ENCODE results near the gene NPAS3.

Gene NPAS3

GRCh38 chr14:33491112-33491511 is 552.4 kb downstream of the NPAS3 start:
- no peak for DNase-seq

DNA sequence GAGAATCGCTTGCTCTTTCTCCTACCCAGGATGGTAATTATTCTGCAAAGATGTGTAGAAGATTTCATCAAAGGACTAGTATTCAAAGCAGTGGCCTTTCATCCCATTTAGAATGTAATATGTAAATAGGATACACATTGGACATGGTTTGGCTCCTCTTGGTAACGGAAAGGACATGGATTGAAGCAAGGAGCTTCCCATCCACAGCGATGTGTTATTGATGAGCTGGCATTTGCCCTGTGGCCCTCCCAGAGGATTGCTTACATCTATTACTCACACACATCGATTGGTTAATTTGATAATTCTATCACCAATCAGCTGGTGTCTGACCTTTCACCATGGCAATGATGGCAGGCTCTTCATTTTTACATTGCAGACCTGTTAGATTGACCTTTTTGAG is 553.8 kb downstream of the NPAS3 start:
- DNase-seq = no peak

GRCh38 chr14:33493266-33493665 is 554.6 kb downstream of the NPAS3 start:
- DNase-seq = no peak

DNA sequence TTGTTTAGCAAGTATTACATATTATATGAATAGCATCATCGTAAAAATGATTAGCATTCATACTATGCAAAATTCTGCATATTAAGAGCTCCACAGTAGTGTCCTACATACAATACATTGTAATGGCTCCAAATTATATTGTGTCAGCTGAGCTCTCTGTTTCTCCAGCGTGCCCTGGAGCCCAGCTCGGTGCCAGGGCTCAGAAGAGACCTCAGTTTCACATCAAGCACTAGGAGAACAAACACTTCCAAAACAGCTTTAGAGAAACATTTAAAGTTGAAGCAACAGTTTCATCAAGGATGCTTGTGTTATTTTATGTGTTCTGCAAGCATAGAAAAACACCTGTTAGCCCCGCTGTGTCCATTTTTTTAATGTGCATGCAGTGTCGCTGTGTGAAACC is 555.3 kb downstream of the NPAS3 start:
- no peak for DNase-seq

DNA sequence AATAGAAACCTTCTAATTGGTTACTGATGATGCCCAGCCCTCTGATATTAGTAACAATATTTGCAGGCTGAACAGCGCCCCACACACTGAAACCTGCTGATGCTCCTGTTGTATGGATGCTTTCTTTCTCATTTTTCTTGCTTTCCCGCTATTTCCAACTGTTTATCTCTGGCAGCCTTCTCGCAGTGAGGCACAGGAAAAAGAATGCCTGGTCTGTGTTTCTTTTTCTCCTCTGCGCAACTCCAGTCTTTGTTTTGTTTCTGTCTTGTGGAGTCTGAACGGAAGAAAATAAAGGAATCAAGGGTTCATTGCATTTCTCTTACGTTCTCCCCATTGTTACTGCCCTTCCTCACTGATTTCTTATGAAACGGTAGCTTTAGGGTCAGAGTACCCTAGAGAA is 561.0 kb downstream of the NPAS3 start:
- no peak for DNase-seq

DNA sequence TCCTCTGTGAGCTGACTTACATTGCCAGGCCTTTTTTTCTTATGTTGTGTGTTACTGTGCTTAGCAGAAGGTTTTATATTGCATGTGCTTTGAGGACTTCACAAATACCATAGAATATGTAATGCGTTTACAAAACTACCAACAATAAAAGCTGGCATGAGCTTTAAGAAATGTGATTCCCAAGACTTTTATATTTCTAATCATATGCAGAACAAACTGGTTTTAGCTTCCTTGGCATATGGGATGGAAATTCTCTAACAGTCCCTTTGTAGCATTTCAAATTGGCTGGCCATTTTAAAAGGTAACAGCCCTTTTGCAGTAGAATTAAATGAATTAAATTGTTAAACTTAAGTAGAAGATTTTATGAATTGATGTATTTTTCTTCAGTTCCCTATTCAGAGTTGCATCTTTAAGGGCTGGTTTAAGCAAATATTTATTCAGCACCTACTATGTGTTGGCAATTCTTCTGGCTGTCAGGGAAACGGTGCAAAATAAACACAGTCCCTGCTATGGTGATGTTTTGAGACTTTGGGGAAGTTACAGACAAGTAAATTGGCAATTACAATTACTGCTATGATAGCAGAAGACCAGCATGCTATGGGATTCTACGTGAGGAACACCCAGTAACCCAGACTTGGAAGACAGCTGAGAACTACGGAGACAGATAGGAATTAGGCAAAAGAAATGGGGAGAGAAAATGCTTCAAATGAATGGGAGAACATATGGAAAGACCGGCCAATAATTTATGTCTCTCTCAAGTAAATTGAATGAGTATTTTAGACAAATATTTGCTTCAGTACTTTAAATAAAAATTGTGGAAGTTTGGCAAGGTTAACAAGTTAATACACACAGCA is 565.8 kb downstream of the NPAS3 start:
- no peak for DNase-seq

DNA sequence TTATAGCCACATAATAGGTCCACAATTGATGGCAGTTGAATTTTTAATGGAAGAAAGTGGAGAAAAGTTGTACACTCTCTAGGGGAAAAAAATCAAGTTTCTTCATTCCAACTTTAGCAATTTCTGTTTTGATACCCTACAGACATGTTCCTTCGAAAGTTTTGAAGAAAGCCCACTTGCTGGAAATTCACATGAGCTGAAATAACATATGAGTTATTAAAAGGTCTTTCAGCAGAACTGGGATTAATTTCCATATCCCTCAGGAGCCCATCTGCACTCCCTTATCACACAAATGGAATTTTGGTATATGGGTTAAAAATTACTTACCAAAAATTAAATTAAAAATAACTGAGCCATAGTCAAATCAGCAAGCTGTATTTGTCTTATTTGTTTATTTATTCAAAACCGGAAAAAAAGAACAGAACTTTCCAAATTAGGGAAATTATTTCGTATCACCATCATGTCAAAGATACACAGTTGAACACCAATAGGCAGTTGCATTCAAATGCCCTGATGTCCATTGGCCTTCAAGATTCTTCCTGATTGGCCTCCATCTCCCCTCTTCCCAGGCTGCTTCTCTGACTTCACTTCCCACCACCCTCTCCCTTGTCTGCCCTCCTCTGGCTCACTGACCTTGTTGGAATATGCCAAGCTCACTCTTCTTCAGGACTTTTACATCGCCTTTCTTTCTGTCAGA is 566.7 kb downstream of the NPAS3 start:
- no peak for DNase-seq

DNA sequence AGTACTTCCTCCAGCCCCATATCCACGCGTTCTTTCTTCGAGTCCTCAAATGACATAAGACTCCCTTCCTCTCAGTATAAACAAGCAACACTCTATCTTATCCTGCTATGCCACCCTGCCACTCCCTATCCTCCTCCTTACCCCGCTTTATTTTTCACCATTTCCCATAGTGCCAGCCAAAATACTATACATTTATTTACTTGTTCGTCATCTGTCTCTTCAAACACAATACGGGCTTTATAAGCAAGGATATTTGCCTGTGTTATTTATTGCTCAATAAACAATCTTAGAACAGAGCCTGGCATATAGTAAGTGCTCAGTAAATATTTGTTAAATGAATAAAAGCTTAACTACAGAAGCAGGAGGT is 567.3 kb downstream of the NPAS3 start:
- DNase-seq = no peak

GRCh38 chr14:33508126-33509062 is 569.7 kb downstream of the NPAS3 start:
- no peak for DNase-seq

DNA sequence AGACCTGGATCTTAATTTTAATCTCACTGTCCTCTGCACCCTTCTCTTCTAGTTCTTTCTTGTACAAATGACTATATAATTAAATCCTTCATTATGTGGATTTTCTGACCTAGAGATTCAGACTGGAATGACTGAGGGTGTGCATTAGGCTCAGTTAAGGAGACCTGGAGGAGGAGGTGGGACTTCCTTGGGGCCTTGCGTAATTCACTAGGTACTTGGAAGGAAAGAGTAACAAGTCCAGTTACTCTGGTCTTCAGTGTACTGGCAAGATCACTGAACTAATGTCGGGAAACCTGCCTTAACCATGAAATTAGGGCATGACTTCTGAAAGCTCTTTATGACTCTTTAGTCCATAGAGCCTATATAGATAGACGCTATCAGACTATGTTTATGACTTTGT is 570.8 kb downstream of the NPAS3 start:
- DNase-seq = no peak

DNA sequence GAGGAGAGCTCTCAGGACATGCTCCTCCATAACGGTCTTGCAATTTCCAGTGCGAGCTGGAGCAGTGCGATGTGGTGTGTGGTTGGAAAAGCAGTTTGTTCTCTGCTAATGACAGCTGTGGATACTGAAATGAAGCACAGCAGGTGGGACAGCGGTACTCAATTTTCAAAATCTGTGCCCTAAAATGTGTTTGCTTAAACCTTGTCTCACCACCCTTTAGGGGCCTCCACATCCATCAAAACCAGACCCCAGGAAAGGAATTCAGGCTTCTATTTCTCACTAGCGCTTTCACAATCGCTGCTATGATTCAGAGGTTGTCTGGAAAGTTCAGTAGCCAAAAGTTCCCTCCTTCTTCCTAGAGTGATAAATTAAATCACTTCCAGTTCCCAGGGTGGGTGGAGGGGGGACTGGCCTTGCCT is 571.4 kb downstream of the NPAS3 start:
- DNase-seq = no peak

DNA sequence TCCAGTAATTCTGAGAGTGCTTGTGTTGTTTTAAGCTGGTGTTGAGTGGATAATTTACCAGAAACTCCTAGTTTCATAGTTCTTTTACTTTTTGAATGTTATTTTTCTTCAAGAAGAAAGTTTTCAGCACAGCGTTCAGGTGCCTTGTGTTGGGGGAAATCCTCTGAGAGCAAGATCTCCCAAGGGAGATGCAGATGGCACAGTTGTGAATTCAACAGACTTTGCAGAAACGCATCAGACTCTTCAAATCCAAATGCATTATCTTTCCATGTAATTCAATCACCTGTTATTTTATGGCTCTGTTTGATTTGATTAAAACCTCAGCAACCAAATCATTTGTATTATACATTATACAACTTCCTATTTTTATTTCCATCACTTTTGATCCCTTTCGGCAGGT is 572.3 kb downstream of the NPAS3 start:
- DNase-seq = no peak

DNA sequence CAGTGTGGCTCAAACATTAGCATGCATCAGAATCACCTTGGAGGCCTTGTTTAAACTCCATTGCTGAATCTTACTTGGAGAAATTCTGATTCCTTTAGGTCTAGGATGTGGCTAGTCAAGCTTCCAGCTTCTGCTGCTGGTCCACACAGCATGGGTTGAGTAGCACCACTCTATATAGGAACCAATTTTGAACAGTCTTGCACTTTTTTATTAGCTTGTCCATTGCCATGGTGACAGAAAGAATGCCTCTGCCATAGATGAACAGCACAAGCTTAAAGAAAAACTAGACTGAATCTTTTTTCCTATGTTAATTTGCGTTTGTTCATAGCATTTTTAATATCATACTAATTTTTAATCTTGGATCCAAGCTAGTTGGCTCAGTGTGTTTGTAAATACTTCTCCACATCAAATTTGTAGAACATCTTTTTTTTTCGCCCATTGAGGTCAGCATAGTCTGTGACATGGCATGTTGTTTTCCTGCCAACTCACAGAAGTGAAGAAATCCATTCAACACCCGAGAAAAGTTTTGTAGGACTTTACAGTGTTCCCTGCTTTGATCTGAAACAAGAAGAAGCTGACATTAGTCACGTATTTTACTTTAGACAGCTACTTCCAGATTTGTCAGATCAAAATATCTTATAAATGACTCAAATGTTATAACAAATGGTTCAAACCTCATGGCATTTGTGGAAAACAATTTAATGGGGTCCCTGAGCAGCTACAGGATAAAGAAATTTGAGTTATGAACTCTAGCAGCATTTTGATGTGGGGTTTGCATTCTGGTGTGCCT is 573.4 kb downstream of the NPAS3 start:
- no peak for DNase-seq

GRCh38 chr14:33515441-33515840 is 576.8 kb downstream of the NPAS3 start:
- DNase-seq = no peak

GRCh38 chr14:33515899-33516298 is 577.2 kb downstream of the NPAS3 start:
- DNase-seq = no peak

DNA sequence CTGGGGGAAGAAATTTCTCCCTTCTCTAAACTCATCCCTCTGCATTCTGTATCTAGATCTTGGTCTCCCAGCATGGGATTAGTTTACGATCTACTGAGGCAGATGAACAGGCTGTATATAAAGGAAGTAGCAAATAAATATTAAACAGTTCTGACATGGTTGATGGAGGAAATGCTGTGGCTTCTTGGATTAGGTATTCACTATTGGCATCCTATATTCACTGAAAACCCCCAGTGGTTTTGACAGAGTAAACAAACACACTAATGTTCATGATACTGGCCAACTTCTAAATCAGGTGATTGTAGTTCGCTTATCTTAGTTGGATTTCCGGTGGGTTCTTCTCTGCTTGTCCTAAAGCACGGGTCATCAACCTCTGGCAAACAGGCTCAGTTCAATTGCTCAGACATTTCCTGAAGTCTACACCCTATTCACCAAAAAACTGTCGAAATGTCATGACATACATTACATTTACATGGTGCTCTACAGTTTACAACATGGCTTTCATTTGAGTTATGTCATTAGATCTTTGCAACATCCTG is 578.3 kb downstream of the NPAS3 start:
- DNase-seq = no peak

GRCh38 chr14:33521192-33521591 is 582.5 kb downstream of the NPAS3 start:
- DNase-seq = no peak

DNA sequence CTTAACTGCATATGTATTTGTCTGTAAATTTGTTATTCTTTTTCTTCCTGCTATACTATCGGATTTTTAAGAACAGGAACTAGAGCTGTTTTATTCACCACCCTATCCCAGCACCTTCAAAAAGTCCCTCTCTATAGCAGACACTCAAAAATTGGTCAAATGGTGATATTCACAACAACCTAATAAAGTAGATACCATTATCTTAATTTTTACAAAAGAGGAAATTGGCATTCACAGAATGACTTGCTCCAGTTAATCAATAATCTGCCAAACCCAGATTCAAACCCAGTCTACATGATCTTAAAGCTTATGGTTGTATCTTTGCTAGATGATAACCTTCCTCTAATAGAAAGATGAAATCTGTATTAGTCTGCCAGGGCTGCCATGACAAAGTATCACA is 585.6 kb downstream of the NPAS3 start:
- no peak for DNase-seq

GRCh38 chr14:33525626-33526025 is 586.9 kb downstream of the NPAS3 start:
- DNase-seq = no peak

- no peak for DNase-seq
These were observed 588.5 kb downstream of the NPAS3 start for GRCh38 chr14:33527023-33527634.

DNA sequence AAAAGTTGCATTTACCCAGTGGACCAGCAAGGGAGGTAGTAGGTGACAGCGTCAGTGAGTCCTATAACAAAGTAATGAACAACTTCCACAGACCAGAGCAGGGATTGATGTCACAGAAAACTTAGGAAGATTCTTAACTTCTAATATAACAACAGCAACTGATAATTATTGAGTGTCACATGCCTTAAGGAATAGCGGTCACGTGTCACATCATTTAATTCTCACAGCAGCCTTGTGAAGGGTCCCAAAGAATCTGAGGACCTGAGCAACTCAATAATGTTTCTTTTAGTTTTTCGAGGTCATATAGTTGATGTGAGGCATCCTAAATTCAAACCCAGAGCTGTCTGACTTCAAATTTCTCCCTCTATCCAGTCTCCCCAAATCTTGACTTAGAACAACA is 590.0 kb downstream of the NPAS3 start:
- DNase-seq = no peak
